Endothelial cell of umbilical vein (primary cell): ENCODE results near the gene OXLD1.

ENCODE experiments used
- CTCF ChIP-seq, 2 donors: IDR thresholded peaks; 1 replicate in 1 of 2; 2 replicates in 1 of 2; pipeline ENCODE4 v1.5.1; 2011; ENCODE audit warnings: low read length in 2 of 2, mild to moderate bottlenecking in 2 of 2, moderate library complexity in 2 of 2, control low read depth in 1 of 2, inconsistent platforms in 1 of 2, low read depth in 1 of 2; ENCODE audit not compliant: insufficient read depth in 1 of 2; ENCODE audit errors: extremely low read depth in 1 of 2
- EZH2 ChIP-seq: IDR thresholded peaks from 2 replicates; pipeline ENCODE4 v1.6.1; 2012; ENCODE audit warnings: borderline replicate concordance, low read depth, mild to moderate bottlenecking, moderate library complexity, low read length, inconsistent platforms; ENCODE audit not compliant: severe bottlenecking

GRCh38 chr17:81691608-81692007, 25.2 kb upstream of the OXLD1 start:
- TF ChIP-seq EZH2, result no peak
- TF ChIP-seq CTCF (IDR thresholded peaks at IDR 0.05; ENCODE audit: extremely low read depth in 1 of 2, insufficient read depth in 1 of 2, low read depth in 1 of 2, low read length in 2 of 2), result no peak
